Measurements from ENCODE around the gene PKD1. TPM values are rescaled to one million over a fixed set of nuclear protein-coding genes. Genes with fewer than 3 reads are reported as not detected.

Gene PKD1
- polyA plus RNA-seq, 1 donor from 2014 or later, result 176 TPM

DNA sequence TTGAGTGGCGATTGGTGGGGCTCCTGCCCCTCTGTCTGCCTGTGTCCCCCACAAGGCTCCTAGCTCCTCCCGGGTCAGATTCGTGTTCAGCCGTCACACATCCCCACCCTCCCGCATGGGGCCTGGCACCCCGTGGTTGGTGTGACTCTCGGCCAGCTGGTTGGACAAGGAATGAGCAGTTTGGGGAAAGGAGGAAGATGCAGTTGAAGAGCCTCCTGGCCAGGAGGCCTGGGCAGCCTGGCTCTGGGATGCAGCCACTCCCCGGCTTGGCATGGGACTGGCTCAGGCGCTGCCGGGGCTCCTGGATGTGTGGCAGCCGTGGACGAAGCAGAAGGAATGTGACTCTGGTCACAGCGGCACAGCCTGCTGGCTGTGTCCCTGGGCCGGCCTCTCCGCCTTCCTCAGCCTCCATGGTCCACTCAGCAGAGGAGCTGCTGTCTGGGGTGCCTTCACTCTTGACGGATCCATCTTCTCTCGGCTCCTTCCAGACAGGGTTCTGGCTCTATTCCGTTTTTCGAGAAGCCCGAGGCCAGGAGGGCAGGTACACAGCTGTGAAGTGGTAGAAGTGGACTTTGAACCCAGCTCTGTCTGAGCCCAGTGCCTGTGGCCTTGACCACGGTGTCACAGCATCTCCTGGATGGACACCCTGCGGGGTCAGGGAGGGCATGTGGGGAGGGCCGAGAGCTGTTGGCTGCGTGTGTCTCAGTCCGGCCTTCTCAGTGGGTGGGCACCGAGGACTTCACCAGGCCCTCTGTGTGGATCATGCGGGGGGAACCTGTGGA is 22.0 kb upstream of the PKD1 start:
- no peak overlapping the region for H3K4me2 ChIP-seq (ENCODE audit: low read length)
- no peaks in the 10 kb centered on the region for H3F3A ChIP-seq (ENCODE audit: insufficient read depth, low read length, poor library complexity, severe bottlenecking)
- TF ChIP-seq RAD21 (conservative IDR thresholded peaks at IDR 0.05) (no peak), MXI1 (conservative IDR thresholded peaks at IDR 0.05; ENCODE audit: poor library complexity, severe bottlenecking) (no peak), SMC3 (conservative IDR thresholded peaks at IDR 0.05; ENCODE audit: poor library complexity) (no peak), TAF1 (IDR thresholded peaks at IDR 0.05; ENCODE audit: low read depth) (no peak), POLR2AphosphoS5 (IDR thresholded peaks at IDR 0.05) (no peak), EZH2 (IDR thresholded peaks at IDR 0.05; ENCODE audit: borderline replicate concordance, insufficient read depth, low read length, poor library complexity, severe bottlenecking) (no peak), EP300 (conservative IDR thresholded peaks at IDR 0.05; ENCODE audit: poor library complexity, severe bottlenecking) (no peak)
- TF ChIP-seq, protein P1, sequence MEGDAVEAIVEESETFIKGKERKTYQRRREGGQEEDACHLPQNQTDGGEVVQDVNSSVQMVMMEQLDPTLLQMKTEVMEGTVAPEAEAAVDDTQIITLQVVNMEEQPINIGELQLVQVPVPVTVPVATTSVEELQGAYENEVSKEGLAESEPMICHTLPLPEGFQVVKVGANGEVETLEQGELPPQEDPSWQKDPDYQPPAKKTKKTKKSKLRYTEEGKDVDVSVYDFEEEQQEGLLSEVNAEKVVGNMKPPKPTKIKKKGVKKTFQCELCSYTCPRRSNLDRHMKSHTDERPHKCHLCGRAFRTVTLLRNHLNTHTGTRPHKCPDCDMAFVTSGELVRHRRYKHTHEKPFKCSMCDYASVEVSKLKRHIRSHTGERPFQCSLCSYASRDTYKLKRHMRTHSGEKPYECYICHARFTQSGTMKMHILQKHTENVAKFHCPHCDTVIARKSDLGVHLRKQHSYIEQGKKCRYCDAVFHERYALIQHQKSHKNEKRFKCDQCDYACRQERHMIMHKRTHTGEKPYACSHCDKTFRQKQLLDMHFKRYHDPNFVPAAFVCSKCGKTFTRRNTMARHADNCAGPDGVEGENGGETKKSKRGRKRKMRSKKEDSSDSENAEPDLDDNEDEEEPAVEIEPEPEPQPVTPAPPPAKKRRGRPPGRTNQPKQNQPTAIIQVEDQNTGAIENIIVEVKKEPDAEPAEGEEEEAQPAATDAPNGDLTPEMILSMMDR (IDR thresholded peaks at IDR 0.05; ENCODE audit: poor library complexity, severe bottlenecking), result no peak
- TF ChIP-seq, protein P2, sequence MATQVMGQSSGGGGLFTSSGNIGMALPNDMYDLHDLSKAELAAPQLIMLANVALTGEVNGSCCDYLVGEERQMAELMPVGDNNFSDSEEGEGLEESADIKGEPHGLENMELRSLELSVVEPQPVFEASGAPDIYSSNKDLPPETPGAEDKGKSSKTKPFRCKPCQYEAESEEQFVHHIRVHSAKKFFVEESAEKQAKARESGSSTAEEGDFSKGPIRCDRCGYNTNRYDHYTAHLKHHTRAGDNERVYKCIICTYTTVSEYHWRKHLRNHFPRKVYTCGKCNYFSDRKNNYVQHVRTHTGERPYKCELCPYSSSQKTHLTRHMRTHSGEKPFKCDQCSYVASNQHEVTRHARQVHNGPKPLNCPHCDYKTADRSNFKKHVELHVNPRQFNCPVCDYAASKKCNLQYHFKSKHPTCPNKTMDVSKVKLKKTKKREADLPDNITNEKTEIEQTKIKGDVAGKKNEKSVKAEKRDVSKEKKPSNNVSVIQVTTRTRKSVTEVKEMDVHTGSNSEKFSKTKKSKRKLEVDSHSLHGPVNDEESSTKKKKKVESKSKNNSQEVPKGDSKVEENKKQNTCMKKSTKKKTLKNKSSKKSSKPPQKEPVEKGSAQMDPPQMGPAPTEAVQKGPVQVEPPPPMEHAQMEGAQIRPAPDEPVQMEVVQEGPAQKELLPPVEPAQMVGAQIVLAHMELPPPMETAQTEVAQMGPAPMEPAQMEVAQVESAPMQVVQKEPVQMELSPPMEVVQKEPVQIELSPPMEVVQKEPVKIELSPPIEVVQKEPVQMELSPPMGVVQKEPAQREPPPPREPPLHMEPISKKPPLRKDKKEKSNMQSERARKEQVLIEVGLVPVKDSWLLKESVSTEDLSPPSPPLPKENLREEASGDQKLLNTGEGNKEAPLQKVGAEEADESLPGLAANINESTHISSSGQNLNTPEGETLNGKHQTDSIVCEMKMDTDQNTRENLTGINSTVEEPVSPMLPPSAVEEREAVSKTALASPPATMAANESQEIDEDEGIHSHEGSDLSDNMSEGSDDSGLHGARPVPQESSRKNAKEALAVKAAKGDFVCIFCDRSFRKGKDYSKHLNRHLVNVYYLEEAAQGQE (IDR thresholded peaks at IDR 0.05; ENCODE audit: borderline replicate concordance), result no peak
- H3K9me3 ChIP-seq (ENCODE audit: low read length), result no peaks in the 10 kb centered on the region
- H3K27ac ChIP-seq (ENCODE audit: low read length), result no peak overlapping the region
- no peaks in the 10 kb centered on the region for H3K27me3 ChIP-seq (ENCODE audit: insufficient read depth, low read depth, low read length)
- H3K9ac ChIP-seq (ENCODE audit: low read length), result no peak overlapping the region
- no peak overlapping the region for H2AFZ ChIP-seq (ENCODE audit: low read depth, low read length)
- peaks cover 52% of the 10 kb centered on the region for H3K79me2 ChIP-seq (replicated peaks; ENCODE audit: insufficient read depth, low read length)
- peak overlapping the region; percentile 85 for H3K4me3 ChIP-seq (ENCODE audit: low read length)
- H4K20me1 ChIP-seq (ENCODE audit: insufficient read depth), result peaks cover 6% of the 10 kb centered on the region
- H3K36me3 ChIP-seq (ENCODE audit: insufficient read depth, low read length), result no peaks in the 10 kb centered on the region
- H3K9me2 ChIP-seq (ENCODE audit: insufficient read depth, low read length), result no peaks in the 10 kb centered on the region

DNA sequence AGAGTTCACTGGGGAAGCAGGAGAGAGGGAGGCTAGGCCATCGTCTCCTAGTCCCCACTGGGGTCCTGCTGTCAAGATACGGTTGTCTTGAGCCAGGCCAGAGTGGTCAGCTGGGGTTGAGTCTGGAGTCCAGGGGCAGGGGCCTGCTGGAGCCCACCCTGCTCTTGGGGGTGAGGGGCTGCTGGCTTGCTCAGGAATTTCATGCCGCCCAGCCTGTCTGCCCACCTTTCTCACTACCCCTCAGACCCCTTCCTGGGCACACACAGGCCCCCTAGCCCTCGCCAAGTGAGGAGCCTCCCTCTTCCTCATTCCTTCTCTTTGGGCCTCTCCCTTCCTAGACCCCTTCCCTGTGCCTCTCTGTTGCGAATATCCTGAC is 21.1 kb upstream of the PKD1 start:
- no peaks in the 10 kb centered on the region for H3K9me2 ChIP-seq (ENCODE audit: insufficient read depth, low read length)
- H2AFZ ChIP-seq (ENCODE audit: low read depth, low read length), result no peak overlapping the region
- peak overlapping the region; percentile 72 for H3K4me2 ChIP-seq (ENCODE audit: low read length)
- H3F3A ChIP-seq (ENCODE audit: insufficient read depth, low read length, poor library complexity, severe bottlenecking), result no peaks in the 10 kb centered on the region
- peaks cover 7% of the 10 kb centered on the region for H4K20me1 ChIP-seq (ENCODE audit: insufficient read depth)
- no peaks in the 10 kb centered on the region for H3K27me3 ChIP-seq (ENCODE audit: insufficient read depth, low read depth, low read length)
- H3K36me3 ChIP-seq (ENCODE audit: insufficient read depth, low read length), result no peaks in the 10 kb centered on the region
- no peak for TF ChIP-seq MXI1 (conservative IDR thresholded peaks at IDR 0.05; ENCODE audit: poor library complexity, severe bottlenecking)
- no peak for TF ChIP-seq SMC3 (conservative IDR thresholded peaks at IDR 0.05; ENCODE audit: poor library complexity)
- TF ChIP-seq TAF1 (IDR thresholded peaks at IDR 0.05; ENCODE audit: low read depth), result no peak
- TF ChIP-seq, protein P1 (IDR thresholded peaks at IDR 0.05; ENCODE audit: poor library complexity, severe bottlenecking), result no peak
- TF ChIP-seq, protein P2 (IDR thresholded peaks at IDR 0.05; ENCODE audit: borderline replicate concordance), result no peak
- no peak for TF ChIP-seq POLR2AphosphoS5 (IDR thresholded peaks at IDR 0.05)
- no peak for TF ChIP-seq EZH2 (IDR thresholded peaks at IDR 0.05; ENCODE audit: borderline replicate concordance, insufficient read depth, low read length, poor library complexity, severe bottlenecking)
- no peak for TF ChIP-seq RAD21 (conservative IDR thresholded peaks at IDR 0.05)
- no peak for TF ChIP-seq EP300 (conservative IDR thresholded peaks at IDR 0.05; ENCODE audit: poor library complexity, severe bottlenecking)
- H3K9me3 ChIP-seq (ENCODE audit: low read length), result no peaks in the 10 kb centered on the region
- peak overlapping the region; percentile 82 for H3K9ac ChIP-seq (ENCODE audit: low read length)
- H3K4me3 ChIP-seq (ENCODE audit: low read length), result peak overlapping the region; percentile 85
- no peak overlapping the region for H3K27ac ChIP-seq (ENCODE audit: low read length)
- H3K79me2 ChIP-seq (replicated peaks; ENCODE audit: insufficient read depth, low read length), result peaks cover 52% of the 10 kb centered on the region

Measured in neural cell (in vitro differentiated cells).